Mucosa of descending colon (tissue), 3 donors: ENCODE measurements around the gene RPP25. TPM values are rescaled to one million over a fixed set of nuclear protein-coding genes. Genes with fewer than 3 reads are reported as not detected.

Source experiments
- ATAC-seq: fragments of 200-7000 bp; cut with Tn5 transposase; one replicate; pipeline ENCODE4 v1.9.1; 2020; ENCODE audit warnings: mild to moderate bottlenecking, moderate library complexity
- DNase-seq, 3 donors: peaks; one replicate each; pipeline ENCODE4 v3.0.0-alpha.2; 2020
- H3K36me3 ChIP-seq: fragments of 200-600 bp; one replicate; pipeline ENCODE4 v1.8.0; 2021; ENCODE audit warnings: low read depth, mild to moderate bottlenecking
- H3K4me1 ChIP-seq: fragments of 200-600 bp; one replicate; pipeline ENCODE4 v1.8.0; 2021; ENCODE audit warnings: low read depth, mild to moderate bottlenecking
- H3K4me3 ChIP-seq: fragments of 200-600 bp; one replicate; pipeline ENCODE4 v1.8.0; 2021; ENCODE audit warnings: mild to moderate bottlenecking
- H3K9me3 ChIP-seq: fragments of 200-600 bp; one replicate; pipeline ENCODE4 v1.8.0; 2021; ENCODE audit warnings: mild to moderate bottlenecking
- CTCF ChIP-seq: fragments of 200-600 bp; IDR thresholded peaks from one replicate; pipeline ENCODE4 v1.8.0; 2022; ENCODE audit warnings: antibody characterized with exemption, mild to moderate bottlenecking
- intact Hi-C, 2 donors: fragments of 100-400 bp; cut with DNase I in 1 of 2; cut with micrococcal nuclease in 1 of 2; formaldehyde crosslinking; loops; one replicate each; pipeline versions ENCODE4 v1.11.0 to v1.11.1; 2022; cut with DNase I, micrococcal nuclease
- long read RNA-seq, 2 donors: library from polyadenylated mRNA; unstranded; transcript quantifications; one replicate each; pipeline ENCODE4 v2.0.0, GENCODE V29; 2019 to 2021
- total RNA-seq, 3 donors: library from RNA; stranded (reverse); fragmentation: NEBNext Ultra II Directional in 2 of 3; extraction: Animal tissue kit (Norgen Biotek cat#: 25700) in 2 of 3; gene quantifications; one replicate each; pipeline versions ENCODE4 v1.2.1 to v1.2.4, GENCODE V29; 2021 to 2023
- donor health status: DM: no; HTN: no; CAD: no; lungs with moderate emphysema.
- donor health status: DM: no; HTN: no; CAD: no.
- donor health status: DM: no; HTN: yes; CAD: no.

RPP25 gene
- total RNA-seq, result 10 to 100 TPM in 2 of 3 donors, 1 to 10 TPM in 1; 8.9 to 13.6 (median 12.3) TPM
- long read RNA-seq, donor 1, transcript RPP25-201 (1 exons, 3,049 nt), result major isoform, 33 of 33 reads
- long read RNA-seq, donor 1, partial matches to known transcripts, result 0 of 33 reads
- long read RNA-seq, donor 1, other reads (novel, unspliced or antisense), result 0 of 33 reads
- long read RNA-seq, donor 2, transcript RPP25-201 (1 exons, 3,049 nt), result major isoform, 39 of 39 reads
- long read RNA-seq, donor 2, partial matches to known transcripts, result 0 of 39 reads
- long read RNA-seq, donor 2, other reads (novel, unspliced or antisense), result 0 of 39 reads

DNA sequence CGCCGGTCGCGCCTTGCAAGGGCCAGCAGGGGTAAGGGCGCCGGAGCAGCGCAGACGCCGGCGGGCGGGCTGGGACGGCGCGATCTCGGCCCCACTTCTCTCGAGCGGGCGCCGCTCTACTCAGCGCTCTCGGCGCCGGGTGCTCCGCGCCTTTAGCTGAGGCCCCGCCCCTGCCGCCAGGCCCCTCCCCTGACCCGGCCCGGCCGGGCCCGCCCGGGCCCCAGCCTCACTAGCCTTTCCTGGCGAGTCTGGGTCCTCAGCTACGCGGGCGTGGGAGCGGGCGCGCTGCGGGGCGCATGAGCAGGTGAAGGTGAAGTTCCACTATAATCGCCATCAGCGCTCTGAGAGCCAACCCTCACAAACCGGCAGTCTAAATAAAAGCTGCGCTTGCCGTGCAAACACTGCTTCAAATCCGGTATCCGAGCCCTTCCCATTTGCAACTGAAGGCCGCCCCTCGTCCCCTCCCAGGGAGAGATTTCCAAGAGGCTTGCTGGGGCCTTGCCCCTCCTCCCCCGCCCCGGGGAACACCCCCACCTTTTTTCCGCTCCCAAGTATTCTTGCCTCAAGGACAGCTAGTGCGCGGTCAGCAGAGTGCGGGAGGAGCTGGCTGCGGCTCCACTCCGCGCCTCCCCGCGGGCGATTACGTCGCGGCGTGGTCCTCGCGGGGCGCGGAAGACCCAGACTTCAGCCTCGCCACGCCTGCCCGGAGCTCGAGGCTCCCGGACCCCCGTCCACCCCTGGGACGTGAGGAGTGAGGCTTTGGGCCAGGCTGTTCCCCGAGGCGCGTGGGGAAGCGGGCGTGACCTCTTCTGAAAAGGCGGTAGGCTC lies at the start of gene RPP25:
Gene RPP25 (minus strand): TSS at position 125 of the 828 bp plus-strand sequence. CDS start 189 bp downstream, outside the sequence.
- Histone ChIP-seq H3K9me3 (no peaks in the 10 kb centered on the region), H3K4me3 (peak within 1 kb of the TSS; percentile 3), H3K4me1 (peaks cover 34% of the 10 kb centered on the region), H3K36me3 (no peaks in the 10 kb centered on the region)
- no peak for TF ChIP-seq CTCF
- intact Hi-C loops, result no loop called here
- DNase-seq (peak; percentile 89 to 93 (median 90)), ATAC-seq (peak; percentile 85)

- intact Hi-C loops, result no loop called here
- Histone ChIP-seq H3K9me3 (no peaks in the 10 kb centered on the region), H3K4me1 (peaks cover 4% of the 10 kb centered on the region), H3K36me3 (no peaks in the 10 kb centered on the region), H3K4me3 (no peak overlapping the region)
- ATAC-seq (no peak), DNase-seq (no peak)
- TF ChIP-seq CTCF, result no peak
Observed at GRCh38 chr15:75002398-75002797, 45.8 kb upstream of the RPP25 start.

DNA sequence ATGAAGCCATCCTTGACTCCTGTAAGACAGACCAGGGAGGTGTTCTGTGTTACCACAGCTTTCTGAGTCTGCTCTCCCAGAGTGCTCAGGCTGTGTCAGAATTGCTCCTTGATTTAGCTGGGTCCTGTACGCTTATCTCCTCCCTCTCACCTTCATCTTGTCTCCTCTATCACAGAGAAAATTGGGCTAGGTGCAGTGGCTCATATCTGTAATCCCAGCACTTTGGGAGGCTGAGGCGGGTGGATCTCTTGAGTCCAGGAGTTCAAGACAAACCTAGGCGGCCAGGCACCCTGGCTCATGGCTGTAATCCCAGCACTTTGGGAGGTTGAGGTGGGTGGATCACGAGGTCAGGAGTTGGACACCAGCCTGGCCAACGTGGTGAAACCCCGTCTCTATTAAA lies 44.7 kb upstream of the RPP25 start:
- no peak overlapping the region for H3K4me3 ChIP-seq
- no peak for TF ChIP-seq CTCF
- no peaks in the 10 kb centered on the region for H3K36me3 ChIP-seq
- intact Hi-C loops, result no loop called here
- no peak for DNase-seq
- no peaks in the 10 kb centered on the region for H3K9me3 ChIP-seq
- ATAC-seq, result no peak
- peaks cover 5% of the 10 kb centered on the region for H3K4me1 ChIP-seq

DNA sequence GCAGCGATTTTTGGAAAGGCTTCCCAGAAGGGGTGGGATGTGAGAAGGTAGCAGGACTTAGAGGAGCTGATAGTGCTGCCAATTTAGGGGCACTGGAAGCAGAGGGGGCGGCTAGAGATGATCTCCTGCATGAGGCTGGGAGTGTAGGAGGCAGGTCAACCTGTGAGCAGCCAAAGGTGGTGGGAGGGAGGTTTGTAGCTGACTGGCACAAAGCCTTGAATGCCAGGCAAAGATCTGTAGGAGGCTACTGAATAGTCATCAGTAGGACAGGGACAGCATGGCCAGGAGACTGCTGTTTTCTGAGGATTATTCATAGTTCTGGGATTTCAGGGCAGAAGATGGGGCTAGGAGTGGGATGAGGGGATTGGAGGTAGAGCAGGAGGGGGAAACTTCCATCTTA lies 41.0 kb upstream of the RPP25 start:
- no peak for TF ChIP-seq CTCF
- ATAC-seq (no peak), DNase-seq (no peak)
- H3K4me3 ChIP-seq, result no peak overlapping the region
- intact Hi-C loops, result no loop called here
- peaks cover 12% of the 10 kb centered on the region for H3K4me1 ChIP-seq
- H3K9me3 ChIP-seq, result no peaks in the 10 kb centered on the region
- H3K36me3 ChIP-seq, result no peaks in the 10 kb centered on the region

GRCh38 chr15:74997141-74997540 lies 40.6 kb upstream of the RPP25 start:
- ATAC-seq, result peak; percentile 12
- intact Hi-C loops, result no loop called here
- no peak for TF ChIP-seq CTCF
- Histone ChIP-seq H3K9me3 (no peaks in the 10 kb centered on the region), H3K4me3 (no peak overlapping the region), H3K4me1 (peaks cover 12% of the 10 kb centered on the region), H3K36me3 (no peaks in the 10 kb centered on the region)
- no peak for DNase-seq
